ENCODE measurements around the gene EDA.
"Not testable (repeated sequence)": the region's sequence is repeated elsewhere in the genome, so short reads cannot be mapped to it uniquely, and the experiment has no call there.

Gene EDA

GRCh38 chrX:69748055-69748454, 132.1 kb downstream of the EDA start:
- no peak for DNase-seq

DNA sequence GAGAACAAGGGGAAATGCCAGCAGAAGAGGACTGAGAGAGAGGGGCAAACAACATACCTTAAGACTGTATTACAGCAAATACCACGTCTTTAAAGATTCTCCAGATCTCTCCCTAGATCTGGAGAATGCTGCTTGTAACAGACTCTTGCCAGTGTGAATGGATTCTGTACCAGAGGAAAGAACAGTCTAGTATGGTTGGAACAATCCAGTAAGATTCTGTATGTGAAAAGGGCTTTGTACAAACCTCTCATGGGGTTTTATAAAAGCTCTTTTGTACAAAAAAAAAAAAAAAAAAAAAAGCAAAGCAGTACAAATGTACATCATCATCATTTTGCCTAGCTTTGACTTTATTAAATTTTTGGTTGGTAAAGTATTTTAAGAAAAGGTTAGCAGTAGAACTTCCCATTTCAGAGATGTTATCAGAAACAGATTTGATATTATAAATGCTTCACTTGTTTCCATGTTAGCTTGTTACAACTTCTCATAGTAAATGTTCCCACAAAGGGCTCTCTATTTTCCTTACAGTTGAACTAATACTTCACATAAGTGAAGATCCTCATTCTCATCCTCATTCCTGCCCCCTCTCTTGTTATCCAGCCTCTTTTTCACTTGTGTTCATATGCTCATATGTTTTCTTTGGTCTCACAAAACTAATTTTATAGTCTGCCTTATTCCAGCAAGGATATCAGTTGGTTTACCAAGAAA, 144.2 kb downstream of the EDA start:
- no peak for DNase-seq

- no peak for DNase-seq
Observed at GRCh38 chrX:69761633-69762032, 145.7 kb downstream of the EDA start.

- no peak for DNase-seq
Observed at GRCh38 chrX:69762340-69762739, 146.4 kb downstream of the EDA start.

- no peak for DNase-seq
Observed at GRCh38 chrX:69793260-69793935, 177.5 kb downstream of the EDA start.

- DNase-seq = no peak
Observed at GRCh38 chrX:69795702-69796101, 179.8 kb downstream of the EDA start.

DNA sequence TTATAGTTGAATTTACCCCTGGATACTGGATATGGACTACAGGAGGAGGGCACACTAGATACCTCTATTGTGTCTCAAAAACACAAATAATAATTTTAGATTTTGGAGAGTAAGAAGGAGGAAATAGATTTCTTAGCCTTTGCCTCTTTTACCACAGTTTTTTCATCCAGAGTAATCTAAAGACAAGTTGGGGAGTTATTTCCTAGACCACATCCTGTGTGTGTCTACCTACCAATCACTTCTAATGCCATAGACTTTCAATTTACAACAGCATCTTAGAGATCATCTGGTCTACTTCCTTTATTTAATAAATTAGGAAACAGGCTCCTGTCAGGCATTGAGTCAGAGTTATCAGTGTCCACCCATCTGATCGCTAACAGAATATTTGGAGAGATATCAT, 191.5 kb downstream of the EDA start:
- DNase-seq = no peak

GRCh38 chrX:69808375-69808774, 192.5 kb downstream of the EDA start:
- DNase-seq = no peak

DNA sequence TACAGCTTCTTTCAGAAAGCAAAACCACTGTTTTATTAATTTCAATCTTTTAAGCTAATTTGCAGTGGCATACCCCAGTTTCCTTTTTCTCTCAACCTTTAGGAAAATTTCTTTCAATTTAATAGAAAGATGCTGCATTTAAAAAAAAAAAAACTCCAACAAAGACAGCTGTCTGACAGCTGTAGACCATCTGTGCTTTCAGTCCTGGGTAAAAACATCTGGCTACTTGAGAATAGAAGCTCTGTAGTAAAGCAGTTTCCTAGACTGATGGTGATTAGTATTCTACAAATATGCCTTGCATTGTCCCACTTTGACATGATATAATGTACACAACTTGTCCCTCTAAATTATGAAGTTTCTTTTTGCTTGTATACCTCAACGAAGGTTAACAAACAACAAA, 197.8 kb downstream of the EDA start:
- DNase-seq = no peak

DNA sequence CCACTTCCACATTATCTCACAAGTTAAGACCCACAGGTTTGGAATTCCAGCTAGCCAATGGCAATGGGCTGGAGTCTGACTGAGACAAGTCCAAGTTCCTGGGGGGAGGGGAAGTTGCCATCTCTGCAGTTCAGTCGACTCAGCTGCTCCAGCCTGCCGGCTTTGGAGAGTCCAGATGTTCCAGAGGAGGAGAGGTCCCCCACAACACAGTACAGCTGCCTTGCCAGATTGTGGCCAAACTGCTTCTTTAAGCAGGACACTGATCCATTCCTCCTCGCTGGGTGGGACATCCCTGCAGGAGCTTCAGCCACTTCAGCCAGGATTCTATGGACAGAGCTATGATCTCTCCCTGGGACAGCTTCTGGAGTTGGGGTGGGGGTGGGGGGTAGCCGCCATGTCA, 199.2 kb downstream of the EDA start:
- no peak for DNase-seq

DNA sequence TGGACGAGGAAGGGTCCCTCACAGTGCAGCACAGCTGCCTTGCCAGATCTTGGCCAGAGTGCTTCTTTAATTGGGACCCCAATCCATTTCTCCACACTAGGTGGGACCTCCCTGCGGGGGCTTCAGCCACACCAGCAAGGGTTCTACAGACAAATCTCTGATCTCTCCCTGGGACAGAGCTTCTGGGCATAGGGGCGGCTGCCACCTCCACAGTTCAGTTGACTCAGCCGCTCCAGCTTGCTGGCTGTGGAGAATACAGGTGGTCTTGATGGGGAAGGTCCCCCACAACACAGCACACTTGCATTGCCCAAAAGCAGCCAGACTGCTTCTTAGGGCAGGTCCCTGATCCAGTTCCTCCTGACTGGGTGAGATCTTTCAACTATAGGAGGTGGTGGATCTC, 199.6 kb downstream of the EDA start:
- DNase-seq = no peak

- no peak for DNase-seq
Observed at GRCh38 chrX:69844636-69845035, 228.7 kb downstream of the EDA start.

DNA sequence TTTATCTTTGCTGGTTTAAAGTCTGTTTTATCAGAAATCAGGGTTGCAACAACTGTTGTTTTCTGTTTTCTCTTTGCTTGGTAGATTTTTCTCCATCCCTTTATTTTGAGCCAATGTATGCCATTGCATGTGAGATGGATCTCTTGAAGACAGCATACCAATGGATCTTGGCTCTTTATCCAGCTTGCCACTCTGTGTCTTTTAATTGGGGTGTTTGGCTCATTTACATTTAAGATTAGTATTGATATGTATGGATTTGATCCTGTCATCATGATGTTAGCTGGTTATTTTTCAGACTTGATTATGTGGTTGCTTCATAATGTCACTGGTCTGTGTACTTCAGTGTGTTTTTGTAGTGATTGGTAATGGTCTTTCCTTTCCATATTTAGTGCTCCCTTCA, 244.1 kb downstream of the EDA start:
- DNase-seq = not testable (repeated sequence)

- DNase-seq = no peak
Observed at GRCh38 chrX:69876221-69876620, 260.3 kb downstream of the EDA start.

DNA sequence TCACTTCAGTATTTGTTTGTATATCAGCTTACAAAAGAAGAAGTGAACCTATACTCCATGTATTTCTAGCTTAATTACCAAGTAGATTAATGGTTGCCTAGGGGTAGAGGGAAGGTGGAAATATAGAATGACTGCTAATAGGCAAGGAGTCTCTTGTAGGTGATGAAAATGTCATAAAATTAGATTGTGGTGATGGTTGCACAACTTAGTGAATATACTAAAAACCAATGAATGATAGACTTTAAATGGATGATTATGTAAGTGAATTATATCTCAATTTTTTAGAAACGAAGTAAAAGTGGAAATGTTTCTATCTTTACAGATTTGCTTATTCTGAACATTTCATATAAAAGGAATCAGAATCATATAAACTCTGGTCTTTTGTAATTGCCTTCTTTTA, 268.3 kb downstream of the EDA start:
- no peak for DNase-seq

- DNase-seq = no peak
Observed at GRCh38 chrX:69896046-69896445, 280.1 kb downstream of the EDA start.

DNA sequence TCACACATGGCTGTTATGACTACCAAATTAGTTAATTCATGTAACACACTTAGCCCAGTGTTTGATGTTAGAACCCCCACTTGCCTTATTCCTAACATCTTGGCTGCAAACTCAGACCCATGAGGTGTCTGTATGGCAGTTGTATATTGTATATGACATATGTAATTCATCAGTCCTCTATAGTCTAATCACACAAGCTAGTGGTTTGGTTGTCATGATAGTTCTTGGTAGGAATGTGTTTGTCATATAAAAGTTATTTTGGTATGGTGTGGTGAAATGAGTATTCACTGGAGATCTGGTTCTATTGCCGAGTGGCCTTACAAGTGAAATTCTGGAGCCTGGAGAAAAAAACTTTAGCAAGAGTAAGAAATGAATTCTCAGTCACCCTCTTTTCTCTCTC, 284.6 kb downstream of the EDA start:
- no peak for DNase-seq

DNA sequence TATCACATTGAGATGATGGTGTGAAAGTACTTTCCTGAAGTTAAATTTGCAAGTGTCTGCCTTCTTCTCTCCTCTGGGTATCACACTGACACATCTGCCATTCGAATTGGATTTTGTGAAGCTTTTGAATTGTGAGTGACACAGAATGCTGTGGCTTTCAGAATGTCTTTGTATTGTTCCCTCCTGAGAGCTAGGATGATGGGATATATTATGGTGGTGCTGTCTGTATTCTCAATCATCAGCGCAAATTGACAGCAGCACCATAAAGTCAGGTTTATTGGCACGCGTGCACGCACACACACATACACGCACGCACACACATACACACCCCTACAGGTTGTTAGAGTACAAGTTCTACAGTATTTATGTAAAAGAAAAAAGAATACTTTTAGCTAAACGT, 290.5 kb downstream of the EDA start:
- DNase-seq = no peak

DNA sequence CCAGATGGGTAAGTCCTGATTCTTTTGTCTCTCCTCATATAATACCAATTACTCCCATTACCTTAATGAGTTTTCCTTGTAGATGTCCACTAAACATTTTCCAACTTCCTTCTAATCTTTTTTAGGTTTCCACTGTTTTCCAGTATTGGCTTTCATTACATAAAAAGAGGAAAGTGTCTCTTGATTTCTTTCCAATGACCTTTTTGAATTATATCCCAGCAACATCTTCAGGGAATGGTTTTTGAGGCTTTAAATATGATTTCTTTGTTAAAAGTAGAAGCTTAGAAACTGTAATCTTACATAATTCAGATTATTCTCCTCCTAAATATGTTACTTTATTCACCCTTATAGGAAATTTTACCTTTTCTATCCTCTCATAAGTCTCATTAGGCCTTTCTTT, 298.9 kb downstream of the EDA start:
- DNase-seq = no peak

GRCh38 chrX:69919749-69920148, 303.8 kb downstream of the EDA start:
- DNase-seq = no peak

DNA sequence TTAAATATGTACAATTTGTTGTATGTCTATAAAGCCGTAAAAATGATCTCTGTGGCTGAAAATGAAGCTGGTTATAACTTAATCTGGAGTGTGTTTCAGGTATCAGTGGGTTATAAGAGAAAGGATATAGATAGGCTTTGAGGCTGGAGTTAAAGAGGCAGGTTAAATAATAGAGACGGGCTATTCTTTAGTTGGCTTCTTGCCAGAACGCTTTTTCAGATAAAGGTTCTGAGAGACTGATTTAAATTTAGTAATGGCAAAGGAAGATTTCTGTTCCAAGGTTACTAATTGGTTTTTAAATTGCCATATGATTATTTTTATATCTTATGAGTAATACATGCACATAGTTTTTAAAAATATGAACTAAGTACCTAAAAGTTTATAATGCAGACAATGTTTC, 316.4 kb downstream of the EDA start:
- no peak for DNase-seq

- DNase-seq = no peak
Observed at GRCh38 chrX:69948276-69948797, 332.4 kb downstream of the EDA start.

- no peak for DNase-seq
Observed at GRCh38 chrX:69951753-69952152, 335.8 kb downstream of the EDA start.

GRCh38 chrX:69959712-69960111, 343.8 kb downstream of the EDA start:
- DNase-seq = no peak

All from stimulated activated CD4-positive, alpha-beta T cell treated with anti-CD3 and anti-CD28 coated beads, Interleukin-4, amount 100 ng/mL, for 4 hours (primary cell).